Mesothelial cell of epicardium (in vitro differentiated cells): ENCODE measurements around the gene DCAF7. TPM values are rescaled to one million over a fixed set of nuclear protein-coding genes. Genes with fewer than 3 reads are reported as not detected.

Source experiments
- DNase-seq, 2 experiments: peaks; one replicate each; pipeline ENCODE4 v3.0.0; 2021; ENCODE audit warnings: low spot score in 2 of 2; ENCODE audit not compliant: unreplicated experiment in 2 of 2
- H3K27ac Mint-ChIP-seq: 2 replicates; pipeline ENCODE4 v1.8.0; 2021; ENCODE audit warnings: mixed read lengths
- H3K27me3 Mint-ChIP-seq: 2 replicates; pipeline ENCODE4 v1.8.0; 2021; ENCODE audit warnings: low read depth, mixed read lengths
- H3K36me3 Mint-ChIP-seq: 2 replicates; pipeline ENCODE4 v1.8.0; 2021; ENCODE audit warnings: mixed read lengths
- H3K4me1 Mint-ChIP-seq: 2 replicates; pipeline ENCODE4 v1.8.0; 2021; ENCODE audit warnings: mixed read lengths
- H3K4me3 Mint-ChIP-seq: 2 replicates; pipeline ENCODE4 v1.8.0; 2021; ENCODE audit warnings: mild to moderate bottlenecking, moderate library complexity, mixed read lengths
- H3K9me3 Mint-ChIP-seq: 2 replicates; pipeline ENCODE4 v1.8.0; 2021; ENCODE audit warnings: mixed read lengths
- CTCF ChIP-seq: fragments of 200-600 bp; sonication (generic); IDR thresholded peaks from one replicate; pipeline ENCODE4 v1.5.0; 2021; ENCODE audit warnings: antibody characterized with exemption; ENCODE audit not compliant: unreplicated experiment
- total RNA-seq: library from RNA; stranded (reverse); gene quantifications from 3 replicates; pipeline ENCODE4 v1.2.1, GENCODE V29; 2021

The DCAF7 gene
- total RNA-seq, 1 donor from 2014 or later = 144 TPM

DNA sequence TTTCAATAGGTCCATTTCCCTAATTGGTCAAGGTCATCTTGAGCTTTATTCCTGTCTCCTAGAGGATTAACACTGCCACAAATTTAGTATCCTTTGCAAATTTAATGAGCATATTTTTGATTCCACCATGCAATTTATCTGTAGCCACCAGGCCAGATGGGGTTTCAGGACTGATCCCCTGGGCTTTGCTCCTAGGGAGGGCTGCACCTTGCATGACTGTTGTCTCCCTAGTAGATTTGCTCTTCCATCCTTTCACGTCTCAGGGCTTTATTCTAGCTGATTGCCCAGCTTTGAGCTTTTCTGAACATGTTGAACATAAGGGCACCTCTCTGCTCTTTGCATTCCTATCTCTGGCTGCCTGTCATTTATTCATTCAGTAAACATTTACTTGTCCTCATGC, 34.9 kb upstream of the DCAF7 start:
- H3K36me3 Mint-ChIP-seq = no peaks in the 10 kb centered on the region
- no peak overlapping the region for H3K4me3 Mint-ChIP-seq
- no peak for TF ChIP-seq CTCF
- no peaks in the 10 kb centered on the region for H3K4me1 Mint-ChIP-seq
- H3K27me3 Mint-ChIP-seq = peaks cover 60% of the 10 kb centered on the region
- H3K27ac Mint-ChIP-seq = no peak overlapping the region
- H3K9me3 Mint-ChIP-seq = no peaks in the 10 kb centered on the region
- no peak for DNase-seq

- TF ChIP-seq CTCF = no peak
- Mint-ChIP-seq H3K9me3 (no peaks in the 10 kb centered on the region), H3K36me3 (no peaks in the 10 kb centered on the region), H3K27me3 (peaks cover 76% of the 10 kb centered on the region), H3K27ac (no peak overlapping the region), H3K4me3 (no peak overlapping the region), H3K4me1 (no peaks in the 10 kb centered on the region)
- no peak for DNase-seq
These were observed 33.1 kb upstream of the DCAF7 start for GRCh38 chr17:63516910-63517824.

GRCh38 chr17:63517825-63518534, 32.3 kb upstream of the DCAF7 start:
- no peak for TF ChIP-seq CTCF
- no peaks in the 10 kb centered on the region for H3K36me3 Mint-ChIP-seq
- no peak overlapping the region for H3K27ac Mint-ChIP-seq
- H3K9me3 Mint-ChIP-seq = no peaks in the 10 kb centered on the region
- H3K4me1 Mint-ChIP-seq = no peaks in the 10 kb centered on the region
- peaks cover 77% of the 10 kb centered on the region for H3K27me3 Mint-ChIP-seq
- no peak for DNase-seq
- no peak overlapping the region for H3K4me3 Mint-ChIP-seq

- no peaks in the 10 kb centered on the region for H3K36me3 Mint-ChIP-seq
- H3K27ac Mint-ChIP-seq = no peak overlapping the region
- H3K4me3 Mint-ChIP-seq = no peak overlapping the region
- H3K4me1 Mint-ChIP-seq = peaks cover 7% of the 10 kb centered on the region
- H3K9me3 Mint-ChIP-seq = no peaks in the 10 kb centered on the region
- peaks cover 78% of the 10 kb centered on the region for H3K27me3 Mint-ChIP-seq
- no peak for TF ChIP-seq CTCF
- DNase-seq = no peak
These were observed 31.0 kb upstream of the DCAF7 start for GRCh38 chr17:63519116-63519881.

- Mint-ChIP-seq H3K27ac (no peak overlapping the region), H3K4me3 (no peak overlapping the region), H3K27me3 (peaks cover 78% of the 10 kb centered on the region), H3K9me3 (no peaks in the 10 kb centered on the region), H3K4me1 (peaks cover 7% of the 10 kb centered on the region), H3K36me3 (no peaks in the 10 kb centered on the region)
- no peak for DNase-seq
- no peak for TF ChIP-seq CTCF
These were observed 30.1 kb upstream of the DCAF7 start for GRCh38 chr17:63519972-63520882.
